Activated gamma-delta T cell treated with anti-CD3 and anti-CD28 coated beads, Interleukin-2, amount 50 U/mL, for 16 hours (primary cell): ENCODE measurements around the gene ADISSP.

Experiments used
- DNase-seq: peaks from one replicate; pipeline ENCODE4 v3.0.0-alpha.2; 2020; ENCODE audit warnings: low read depth

ADISSP gene

DNA sequence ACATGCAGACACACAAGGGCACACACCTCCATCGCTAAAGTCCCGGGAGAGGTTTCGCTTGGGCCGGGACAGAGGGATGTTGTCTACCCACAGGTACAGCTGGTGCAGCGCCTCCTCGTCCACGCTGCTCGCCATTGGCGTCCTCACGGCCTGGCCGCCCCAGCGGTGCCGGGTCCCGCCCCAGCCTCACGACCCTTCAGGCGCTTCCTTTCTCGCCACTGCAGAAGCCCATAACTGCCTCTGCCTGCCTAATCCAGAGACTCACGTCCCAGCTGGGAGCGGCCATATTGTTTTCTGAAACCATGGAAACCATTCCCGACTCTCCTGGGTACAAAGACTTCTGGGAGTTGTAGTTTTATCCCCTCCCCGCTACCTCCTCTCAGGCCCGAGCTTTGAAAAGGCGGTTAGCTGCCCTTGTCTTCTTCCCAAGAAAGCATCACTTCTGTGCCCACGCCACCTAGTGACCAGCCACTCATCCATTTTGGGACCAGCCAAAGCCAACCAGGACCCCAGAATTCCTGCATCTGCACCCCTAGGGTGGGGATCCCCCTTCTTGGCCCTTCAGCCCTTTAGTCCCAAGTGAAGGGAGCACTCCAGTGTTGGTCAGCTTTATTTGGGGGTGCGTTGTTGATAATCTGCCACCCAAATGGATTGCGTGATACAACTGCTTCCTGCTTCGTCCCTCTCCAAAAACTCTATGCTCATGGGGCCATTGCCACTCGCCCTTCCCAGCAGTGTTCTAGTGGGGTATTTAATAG is 13.8 kb upstream of the ADISSP start, which contains the start of gene SPEF1:
Gene SPEF1 (minus strand): TSS at position 296 of the 758 bp plus-strand sequence. CDS start 161 bp downstream, at position 135.
- DNase-seq: no peak

DNA sequence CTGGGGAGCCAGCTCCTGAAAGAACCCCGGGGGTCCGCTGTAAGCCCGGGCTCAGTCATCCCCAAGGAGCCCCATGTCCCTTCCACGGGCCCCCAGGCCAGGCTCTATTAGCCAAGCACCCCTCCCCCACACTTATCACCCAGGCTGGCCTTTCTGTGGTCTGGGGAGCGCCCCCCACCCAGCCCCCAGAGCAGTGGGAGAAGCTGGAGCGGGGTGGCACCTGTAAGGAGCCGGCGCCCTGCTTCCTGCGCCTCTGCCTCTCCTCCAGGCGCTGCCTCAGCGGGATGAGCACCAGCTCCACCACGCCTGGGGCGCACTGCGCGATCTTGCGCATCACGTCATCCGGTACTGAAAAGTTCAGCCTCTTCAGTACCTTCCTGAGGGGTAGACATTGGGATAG is 11.4 kb upstream of the ADISSP start:
- no peak for DNase-seq

DNA sequence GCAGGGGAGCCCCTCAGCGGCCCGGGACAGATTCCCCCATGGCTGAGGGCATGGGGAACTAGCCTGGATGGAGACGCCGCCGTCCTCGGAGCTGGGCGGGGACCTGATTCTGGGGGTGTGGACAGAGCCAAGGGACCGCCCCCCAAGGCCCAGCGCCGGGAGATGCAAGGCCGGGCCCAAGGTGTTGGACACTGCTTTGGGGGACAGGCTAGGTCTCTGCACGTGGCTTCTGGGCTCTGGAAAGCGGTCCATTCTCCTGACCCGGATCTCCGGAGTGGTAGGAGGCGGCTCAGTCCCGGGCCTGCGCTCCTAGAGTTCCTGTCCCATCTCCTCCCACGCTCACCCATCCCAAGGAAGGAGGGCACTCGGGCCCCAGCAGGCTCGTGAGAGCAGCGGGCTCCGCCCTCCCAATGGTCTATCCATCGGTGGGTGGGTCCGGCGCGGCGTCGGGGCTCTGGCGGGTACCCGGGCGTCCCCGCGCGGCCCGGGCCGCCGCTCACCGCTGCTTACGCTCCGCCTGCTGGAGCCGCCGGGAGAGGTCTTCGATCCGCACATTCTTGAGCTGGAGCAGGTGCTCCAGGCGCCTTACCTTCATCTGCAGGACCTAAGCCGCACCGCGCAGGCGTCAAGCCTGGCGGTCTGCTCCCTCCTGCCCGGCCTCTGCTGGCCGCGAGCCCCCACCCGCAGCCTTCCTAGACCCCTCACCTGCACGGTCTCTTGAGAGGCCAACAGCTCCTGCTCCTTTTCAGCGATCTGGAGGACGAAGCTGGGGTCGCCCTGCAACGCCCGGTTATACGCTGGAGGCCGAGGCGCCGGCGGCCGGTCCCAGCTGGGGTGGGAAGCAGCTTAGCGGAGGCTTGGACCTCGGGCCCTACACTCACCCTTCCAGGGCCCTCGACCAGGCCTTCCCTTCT is 10.4 kb upstream of the ADISSP start:
- no peak for DNase-seq

DNA sequence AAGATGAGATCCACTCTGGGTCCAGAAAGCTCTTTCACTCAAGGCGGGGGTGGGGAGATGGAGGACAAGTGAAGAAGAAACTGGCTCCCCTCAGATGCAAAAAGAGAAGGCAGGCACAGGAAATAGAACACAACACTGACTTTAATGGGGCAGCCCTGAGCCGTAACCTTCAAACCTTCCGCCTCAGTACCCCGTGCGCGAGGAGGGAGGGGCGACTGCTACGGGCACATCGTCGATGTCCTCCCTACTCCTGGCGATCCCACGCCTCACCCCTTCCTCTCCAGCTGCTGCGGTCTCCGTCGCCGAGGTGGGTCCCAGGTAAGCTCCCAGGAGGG is 9.8 kb upstream of the ADISSP start:
- no peak for DNase-seq

DNA sequence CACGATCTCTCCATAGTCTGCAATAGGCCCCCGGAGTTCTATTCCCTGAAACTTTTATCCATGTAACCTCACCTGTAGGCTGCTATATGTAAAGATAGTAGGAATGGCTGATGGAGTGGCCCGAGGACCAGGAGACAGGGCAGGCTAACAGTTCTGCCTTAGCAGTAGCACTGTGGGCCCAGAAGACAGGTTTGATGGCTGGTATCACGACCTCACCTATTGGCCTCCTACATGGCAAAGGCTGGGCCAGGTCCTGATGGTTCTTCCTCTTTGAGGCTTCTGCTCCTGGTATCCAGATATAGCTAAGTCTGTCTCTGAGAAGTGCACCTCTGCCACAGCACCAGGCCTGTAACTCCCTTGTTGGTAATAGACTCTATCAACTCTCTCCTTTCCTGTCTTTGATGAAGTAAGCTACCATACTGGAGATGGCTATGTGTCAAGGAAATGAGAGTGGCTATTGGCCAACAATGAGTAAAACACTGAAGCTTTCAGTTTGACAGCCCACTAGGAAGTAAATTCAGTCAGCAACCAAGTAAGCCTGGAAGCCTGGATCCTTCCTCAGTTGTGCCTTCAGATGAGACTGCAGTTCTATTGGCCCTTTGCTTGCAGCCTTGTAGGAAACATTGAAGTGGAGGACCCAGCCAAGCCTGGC is 8.0 kb upstream of the ADISSP start:
- DNase-seq: no peak

DNA sequence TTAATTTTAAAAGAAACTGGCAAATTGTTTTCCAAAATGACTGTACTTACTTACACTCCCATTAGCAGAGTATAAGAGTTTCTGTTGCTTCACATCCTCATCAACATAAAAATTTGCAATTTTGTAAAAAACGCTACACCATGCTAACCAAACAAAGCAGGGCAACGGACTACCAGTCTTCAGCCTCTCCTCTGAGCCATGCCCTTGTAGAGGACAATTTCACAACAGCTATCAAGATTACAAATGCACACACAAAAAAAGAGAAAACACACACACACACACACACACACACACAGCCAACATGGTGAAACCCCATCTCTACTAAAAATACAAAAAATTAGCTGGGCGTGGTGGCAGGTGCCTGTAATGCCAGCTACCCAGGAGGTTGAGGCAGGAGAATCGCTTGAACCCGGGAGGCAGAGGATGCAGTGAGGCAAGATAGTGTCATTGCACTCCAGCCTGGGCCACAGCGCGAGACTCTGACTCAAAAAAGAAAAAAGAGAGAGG is 4.1 kb upstream of the ADISSP start:
- DNase-seq: no peak

DNA sequence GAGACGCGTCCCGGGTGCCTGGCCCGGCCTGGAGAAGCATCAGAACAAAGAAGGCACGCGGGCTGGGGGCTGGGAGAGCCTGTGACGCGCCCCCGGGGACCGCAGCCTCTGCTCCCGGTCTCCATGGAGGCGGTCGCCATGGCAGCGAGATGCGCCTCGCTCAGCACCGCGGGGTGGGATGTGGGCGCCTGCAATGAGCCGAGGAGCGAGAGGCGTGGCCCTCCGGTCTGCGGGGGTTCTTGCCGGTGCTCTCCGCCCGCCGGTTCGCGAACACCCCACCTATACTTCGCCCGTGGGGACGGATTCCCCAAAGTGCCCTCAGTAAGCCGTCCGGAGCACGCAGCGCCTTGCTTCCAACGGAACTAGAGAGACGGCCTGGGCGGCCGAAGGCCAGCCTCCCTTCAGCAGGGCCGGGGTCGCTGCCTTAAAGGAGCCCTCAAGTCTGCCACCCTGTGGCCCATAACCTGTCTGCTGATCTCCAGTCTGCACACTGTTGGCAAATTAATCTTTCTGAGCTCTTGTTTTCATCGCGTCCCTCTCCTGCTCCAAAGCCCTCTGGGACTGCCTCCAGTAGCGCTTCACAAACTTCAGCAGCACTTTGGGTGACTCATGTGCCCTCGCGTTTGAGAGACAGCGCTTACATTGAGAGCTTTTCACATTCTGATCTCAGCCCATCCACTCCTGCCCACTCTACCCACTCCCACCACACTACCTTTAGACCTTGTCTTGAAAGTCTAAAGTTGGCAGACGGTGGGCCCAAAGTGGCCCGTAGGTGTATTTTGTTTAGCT is 983 bp upstream of the ADISSP start:
- DNase-seq: peak; percentile 71

DNA sequence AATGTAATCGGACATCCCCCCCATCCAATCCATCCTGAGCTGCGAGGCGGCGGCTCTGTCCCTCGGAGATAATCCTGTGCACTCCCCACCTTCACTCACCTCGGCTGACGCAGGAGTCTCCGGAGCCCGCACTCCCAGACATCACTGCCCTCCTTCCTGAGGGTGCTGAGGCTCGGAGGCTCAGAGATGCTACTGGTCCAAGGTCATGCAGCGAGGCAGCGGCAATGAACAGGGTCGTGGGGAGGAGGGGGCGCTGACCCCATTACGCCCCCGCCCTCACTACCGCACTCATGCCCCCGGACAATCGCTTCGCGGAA is 485 bp downstream of the ADISSP start:
- no peak for DNase-seq

DNA sequence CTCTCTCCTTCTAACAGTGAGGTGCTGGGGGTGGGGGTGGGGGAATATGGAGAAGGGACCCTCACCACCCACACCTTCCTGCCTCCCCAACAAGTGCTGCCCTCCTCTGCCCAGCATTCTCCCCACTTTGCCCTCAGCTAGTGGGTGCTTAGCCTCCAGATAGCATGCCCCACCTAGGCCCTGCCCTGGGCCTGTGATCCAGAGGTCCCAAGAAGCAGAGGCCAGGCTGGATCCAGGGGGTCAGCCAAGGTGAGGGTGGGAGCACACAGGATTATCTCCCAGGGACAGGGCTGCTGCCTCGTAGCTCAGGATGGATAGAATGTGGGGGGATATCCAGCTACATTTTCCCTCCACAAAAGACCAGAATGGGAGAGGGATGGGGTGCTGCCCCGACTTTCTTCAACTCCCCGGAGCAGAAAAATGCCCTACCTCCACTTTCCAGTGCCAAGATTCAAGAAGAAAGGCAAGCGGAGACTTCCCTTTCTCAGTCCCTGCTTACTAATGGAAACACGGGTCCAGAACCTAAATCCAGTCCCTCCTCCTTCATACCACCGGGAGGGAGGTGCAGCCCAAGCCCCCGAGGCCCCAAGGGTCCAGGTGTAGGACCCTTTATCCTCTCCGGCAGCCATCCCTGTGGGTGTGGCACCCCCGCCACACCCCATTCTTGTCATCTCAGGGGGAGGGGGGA is 987 bp downstream of the ADISSP start:
- DNase-seq: no peak

DNA sequence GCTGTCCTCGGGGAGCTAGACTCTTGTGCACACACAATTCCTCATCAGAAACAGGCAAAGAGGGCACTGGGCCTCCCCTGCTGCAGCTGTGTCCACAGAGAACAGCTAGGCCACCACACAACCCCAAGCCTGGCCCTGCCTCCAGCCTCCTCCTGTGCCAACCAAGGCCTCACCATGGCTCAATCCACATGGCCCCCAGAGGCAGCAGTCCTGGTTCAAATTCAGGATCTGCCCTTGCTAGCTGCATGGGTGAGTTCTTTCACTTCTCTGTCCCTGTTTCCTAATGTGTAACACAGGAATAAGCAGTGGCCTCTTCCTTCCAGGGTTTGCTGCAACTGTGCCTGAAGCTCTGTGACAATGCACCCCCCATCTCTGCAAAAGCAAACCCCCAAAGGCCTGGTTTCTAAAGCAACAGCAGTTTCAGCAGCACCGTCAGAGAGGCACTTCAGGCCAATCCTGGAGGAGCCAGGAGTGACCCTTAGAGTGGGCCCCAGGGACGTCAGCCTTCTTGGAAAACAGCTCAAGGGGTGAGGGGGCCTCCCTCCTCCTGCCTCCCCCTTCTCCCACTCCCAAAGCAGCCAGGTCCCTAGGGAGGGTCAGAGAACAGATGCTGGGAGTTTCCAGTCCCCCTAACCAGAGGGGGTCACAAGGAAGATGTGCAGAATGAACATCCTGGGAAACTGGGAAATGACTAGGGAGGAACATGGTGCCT is 2.2 kb downstream of the ADISSP start:
- DNase-seq: no peak

DNA sequence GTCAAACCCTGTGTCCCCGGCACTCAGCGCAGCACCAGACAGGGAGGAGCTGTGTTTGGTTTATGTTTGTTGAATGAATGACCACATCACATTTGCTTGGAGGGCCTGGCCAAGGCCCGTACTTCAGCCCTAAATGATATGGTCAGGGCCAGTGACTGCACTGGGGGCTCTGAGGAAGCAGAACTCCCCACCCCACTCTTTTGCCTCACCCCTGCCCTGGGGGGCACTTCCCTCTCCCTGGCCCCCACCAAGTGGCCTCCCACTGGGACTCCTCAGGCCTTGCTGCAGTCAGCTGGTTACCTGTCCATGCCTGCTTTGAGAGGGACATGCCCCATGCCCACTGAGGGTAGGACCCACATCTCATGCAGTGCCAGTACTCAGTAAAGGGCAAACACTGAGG is 2.9 kb downstream of the ADISSP start:
- DNase-seq: no peak

DNA sequence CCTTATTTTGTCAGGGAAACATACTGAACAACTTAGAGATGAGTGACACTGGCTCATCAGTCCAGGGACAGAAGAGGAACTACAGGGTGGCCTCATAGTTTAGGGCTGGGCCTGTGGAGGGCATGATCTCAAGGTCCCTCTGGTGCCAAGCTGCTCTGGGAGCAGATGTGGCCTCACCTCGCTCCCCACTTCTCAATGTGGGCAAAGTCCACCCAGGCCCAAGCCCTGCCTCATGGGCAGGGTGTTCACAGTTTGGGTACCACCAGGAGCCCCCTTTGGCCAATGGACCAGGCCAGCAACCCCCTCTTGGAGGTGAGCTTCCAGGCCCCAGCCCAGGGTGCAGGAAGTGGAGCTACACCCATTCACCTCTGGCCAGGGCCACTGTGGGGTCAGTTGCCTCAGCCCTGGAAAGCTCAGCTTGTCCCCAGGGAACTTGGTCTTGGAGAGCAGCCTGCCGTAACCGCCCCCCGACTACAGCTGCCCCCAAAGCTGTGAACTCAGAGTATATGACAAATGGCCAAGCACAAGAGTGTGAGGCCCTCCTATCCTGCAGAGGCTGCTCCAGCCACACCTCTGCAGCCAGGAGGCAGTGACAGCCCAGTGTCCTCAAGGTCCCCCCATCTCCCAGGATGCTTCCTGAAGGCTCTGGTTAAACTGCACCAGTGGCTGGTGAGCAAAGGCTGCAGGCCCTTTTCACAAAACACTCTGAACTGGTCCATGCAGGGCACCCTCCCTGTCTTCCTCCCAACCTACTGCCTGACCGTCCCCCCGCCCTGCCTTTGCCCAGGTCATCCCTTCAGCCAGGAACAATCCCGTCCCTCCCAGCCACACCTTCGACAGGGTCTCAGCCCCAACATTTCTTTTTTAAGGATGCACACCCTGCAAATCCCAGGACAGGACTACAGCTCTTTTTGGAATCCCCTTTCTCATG is 3.6 kb downstream of the ADISSP start:
- no peak for DNase-seq

DNA sequence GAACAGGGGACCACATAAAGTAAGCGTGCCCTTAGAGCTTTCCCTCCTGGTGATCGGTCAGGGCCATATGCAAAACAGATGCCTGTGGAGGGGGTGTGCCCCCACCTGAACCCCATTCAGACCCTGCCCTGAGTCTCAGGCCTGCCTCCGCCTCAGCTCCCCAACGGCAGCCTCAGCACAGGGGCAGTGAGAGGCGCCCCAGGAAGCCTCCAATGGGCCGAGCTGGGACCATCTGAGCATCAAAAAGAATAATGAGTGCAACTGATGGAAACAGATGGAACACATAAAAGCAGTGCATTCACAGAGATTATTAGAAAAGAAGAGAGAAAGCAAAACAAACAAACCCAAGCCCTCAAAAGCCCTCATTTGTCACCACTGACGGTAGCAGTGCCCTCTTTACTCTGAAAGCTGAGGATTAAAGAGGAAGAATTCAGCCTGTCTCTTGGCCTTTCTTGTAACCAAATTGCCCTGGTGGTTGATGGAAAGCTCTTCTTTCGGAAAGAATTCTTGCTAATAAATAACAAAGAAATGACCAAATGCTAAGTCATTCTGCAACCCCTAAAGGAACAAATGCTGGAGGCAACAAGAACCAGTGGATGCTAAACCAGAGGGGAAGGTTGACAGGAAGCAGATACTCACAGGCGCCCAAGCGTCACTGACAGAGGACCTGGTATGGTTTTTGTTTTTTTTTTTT is 6.8 kb downstream of the ADISSP start:
- DNase-seq: no peak

DNA sequence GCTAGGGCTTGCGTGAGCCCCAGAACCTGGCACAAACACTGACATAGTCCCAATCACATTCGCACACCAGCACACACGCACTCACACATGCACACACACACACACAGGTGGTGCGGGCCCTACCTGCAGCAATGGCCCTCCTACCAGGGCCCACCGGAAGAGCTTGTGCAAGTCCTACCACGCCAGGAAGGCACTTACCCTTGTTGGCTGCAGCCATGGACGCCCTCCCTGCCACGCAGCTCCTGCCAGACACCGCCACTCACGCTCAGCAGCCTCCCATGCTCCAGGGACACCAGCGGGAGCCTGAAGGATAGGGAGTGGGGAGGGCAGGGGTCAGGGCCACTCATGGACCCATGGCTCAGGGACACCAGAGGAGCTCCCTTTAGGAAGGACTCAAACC is 7.7 kb downstream of the ADISSP start:
- no peak for DNase-seq

DNA sequence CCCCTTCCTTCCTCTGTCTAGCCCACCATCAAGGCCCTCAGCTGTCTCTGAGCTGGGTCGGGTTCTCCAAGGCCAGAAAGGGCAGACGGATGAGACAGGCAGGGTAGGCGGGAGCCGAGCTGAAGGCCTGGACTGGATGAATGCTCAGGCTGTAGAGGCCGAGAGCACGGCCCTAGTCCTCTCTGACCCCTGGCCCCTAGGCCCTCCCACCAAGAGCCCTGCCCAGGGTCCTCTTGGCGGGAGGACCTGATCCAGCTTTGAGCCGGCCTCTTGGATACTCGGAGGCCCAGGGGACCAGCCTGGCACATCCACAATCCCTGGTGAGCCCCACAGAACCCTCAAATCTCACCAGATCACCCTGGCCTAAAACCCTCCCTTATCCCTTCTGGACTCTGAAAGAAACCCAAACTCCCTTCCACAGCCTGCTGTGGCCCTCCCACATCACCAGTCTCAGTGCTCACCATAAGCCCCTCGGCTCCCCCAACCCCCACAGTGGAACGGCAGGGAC is 8.2 kb downstream of the ADISSP start:
- no peak for DNase-seq

DNA sequence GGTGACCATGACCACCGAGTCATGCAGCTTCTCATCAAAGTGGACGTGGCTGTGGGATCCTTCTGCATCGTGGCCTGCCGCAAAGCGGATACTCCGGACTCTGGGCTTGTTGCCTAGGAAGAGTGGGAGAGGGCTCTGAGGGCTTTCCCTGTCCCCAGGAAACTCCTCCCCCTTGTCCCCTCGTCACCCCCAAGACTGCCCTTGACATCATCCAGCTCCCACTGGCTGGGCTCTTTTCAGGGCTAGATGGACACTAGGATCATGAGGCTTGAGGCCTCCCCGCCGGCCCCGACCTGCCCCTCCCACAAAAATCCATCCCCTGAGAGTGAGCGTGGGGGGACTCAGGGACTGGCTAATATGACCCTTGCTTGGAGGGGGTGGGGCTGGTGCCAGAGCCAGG is 9.0 kb downstream of the ADISSP start:
- DNase-seq: no peak

DNA sequence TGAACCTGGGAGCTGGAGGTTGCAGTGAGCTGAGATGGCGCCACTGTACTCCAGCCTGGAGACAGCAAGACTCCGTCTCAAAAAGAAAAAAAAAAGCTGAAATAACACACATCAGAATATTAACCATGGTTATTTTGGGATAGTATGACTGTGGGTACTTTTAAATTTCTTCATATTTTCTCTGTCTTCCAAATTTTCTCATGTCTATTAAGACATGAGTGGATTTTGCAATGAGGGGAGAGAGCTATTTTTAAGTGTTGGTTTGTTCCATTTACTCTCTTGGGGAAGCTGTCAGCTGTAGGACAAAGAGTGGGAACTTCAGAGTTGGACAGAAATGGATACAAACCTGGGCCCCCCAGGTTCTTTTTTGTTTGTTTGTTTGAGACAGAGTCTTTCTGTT is 10.3 kb downstream of the ADISSP start:
- DNase-seq: no peak

DNA sequence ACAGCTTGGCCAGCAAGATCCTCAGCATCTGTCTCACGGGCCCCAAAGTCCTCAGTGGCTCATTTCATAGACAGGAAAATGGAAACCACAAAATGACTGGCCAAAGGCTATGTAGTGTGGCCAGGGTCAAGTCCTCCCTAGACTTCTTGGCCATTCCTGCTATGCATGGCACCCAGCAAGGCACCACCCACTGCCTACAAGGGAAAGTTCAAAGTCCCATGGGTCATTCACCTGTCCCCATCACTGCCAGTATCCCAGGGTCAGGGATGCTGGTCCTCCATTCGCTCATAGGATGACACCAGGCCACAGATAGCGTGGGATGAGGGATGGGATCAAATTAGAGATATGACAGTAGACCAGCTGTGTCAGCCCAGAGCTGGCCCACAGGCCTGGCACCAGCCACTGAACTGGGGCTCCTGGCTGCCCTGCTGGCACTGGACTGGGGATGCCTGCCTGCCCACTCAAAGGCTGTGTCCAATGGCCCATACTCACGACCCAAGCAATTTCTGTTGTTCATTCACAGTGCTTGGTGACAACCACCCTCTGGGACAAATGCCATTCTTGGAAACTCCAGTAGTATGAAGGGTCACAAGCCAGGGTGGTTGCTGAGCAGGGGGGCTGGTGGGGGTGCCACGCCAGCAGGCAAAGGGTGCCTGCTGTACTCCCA is 11.6 kb downstream of the ADISSP start:
- no peak for DNase-seq
